B cell (primary cell): Measurements from ENCODE around the gene RADX. TPM values are rescaled to one million over a fixed set of nuclear protein-coding genes. Genes with fewer than 3 reads are reported as not detected.

Experiments
- ATAC-seq: fragments of 200-7000 bp; cut with Tn5 transposase; one replicate; pipeline ENCODE4 v1.10.0; 2021; ENCODE audit warnings: low read depth, mild to moderate bottlenecking, moderate number of reproducible peaks, moderate library complexity
- CTCF ChIA-PET: fragments of 350-600 bp; sonication (Branson Sonifier 250); formaldehyde crosslinking; loops from one replicate; lab custom pipeline; 2021; ENCODE audit warnings: antibody characterized with exemption, inconsistent platforms; lab: Charles Lee
- POLR2A ChIA-PET: fragments of 350-600 bp; sonication (Branson Sonifier 250); formaldehyde crosslinking; loops from one replicate; lab custom pipeline; 2021; ENCODE audit warnings: antibody characterized with exemption; lab: Charles Lee
- DNase-seq: peaks from one replicate; pipeline ENCODE4 v3.0.0; 2013
- H2AFZ ChIP-seq: 2 replicates; pipeline ENCODE4 v1.6.1; 2012; ENCODE audit warnings: mild to moderate bottlenecking, low read depth, low read length; ENCODE audit not compliant: insufficient read depth, poor library complexity, severe bottlenecking
- H3K27ac ChIP-seq, 2 donors: 1 replicate in 1 of 2; 2 replicates in 1 of 2; pipeline ENCODE4 v1.5.1; 2012 to 2013; ENCODE audit warnings: low read length in 2 of 2, mild to moderate bottlenecking in 2 of 2, moderate library complexity in 1 of 2
- H3K27me3 ChIP-seq, 4 experiments: fragments of 200-600 bp in 1 of 4; sonication (generic) in 1 of 4; replicated peaks in 1 of 4; 1 replicate in 2 of 4; 2 replicates in 2 of 4; pipeline versions ENCODE4 v1.6.1 to v1.7.0; 2013 to 2016; ENCODE audit warnings: low read length in 3 of 4, mild to moderate bottlenecking in 2 of 4, mixed read lengths in 1 of 4, moderate library complexity in 1 of 4; ENCODE audit not compliant: insufficient read depth in 4 of 4, control insufficient read depth in 3 of 4; ENCODE audit errors: control extremely low read depth in 1 of 4
- H3K36me3 ChIP-seq, 2 experiments: replicated peaks in 1 of 2; 1 replicate in 1 of 2; 2 replicates in 1 of 2; pipeline versions ENCODE4 v1.6.1 to v1.7.1; 2013; ENCODE audit warnings: low read length in 1 of 2; ENCODE audit not compliant: insufficient read depth in 2 of 2, control insufficient read depth in 1 of 2; ENCODE audit errors: control extremely low read depth in 1 of 2, extremely low read depth in 1 of 2
- H3K4me1 ChIP-seq, 2 donors: fragments of 200-600 bp in 1 of 2; sonication (generic) in 1 of 2; 1 replicate in 1 of 2; 2 replicates in 1 of 2; pipeline versions ENCODE4 v1.5.1 to v1.6.1; 2013 to 2017; ENCODE audit warnings: low read length in 2 of 2; ENCODE audit not compliant: control insufficient read depth in 2 of 2, insufficient read depth in 2 of 2
- H3K4me2 ChIP-seq: replicated peaks from 2 replicates; pipeline ENCODE3; 2012; ENCODE audit warnings: mild to moderate bottlenecking, low read depth, low read length; ENCODE audit not compliant: poor library complexity, severe bottlenecking
- H3K4me3 ChIP-seq, 5 experiments: fragments of 200-600 bp in 1 of 5; sonication (generic) in 1 of 5; 1 replicate in 3 of 5; 2 replicates in 2 of 5; pipeline versions ENCODE4 v1.5.1 to v1.7.0; 2011 to 2016; ENCODE audit warnings: low read length in 4 of 5, mild to moderate bottlenecking in 4 of 5, low read depth in 2 of 5, control low read depth in 1 of 5, moderate library complexity in 1 of 5; ENCODE audit not compliant: insufficient read depth in 1 of 5; ENCODE audit errors: control extremely low read depth in 1 of 5, extremely low read depth in 1 of 5
- H3K79me2 ChIP-seq: fragments of 200-600 bp; sonication (generic); one replicate; pipeline ENCODE4 v1.6.0; 2016; ENCODE audit warnings: low read length; ENCODE audit not compliant: control insufficient read depth, insufficient read depth
- H3K9ac ChIP-seq: fragments of 200-600 bp; sonication (generic); 2 replicates; pipeline ENCODE4 v1.6.1; 2017; ENCODE audit warnings: mild to moderate bottlenecking, low read length, moderate library complexity
- H3K9me3 ChIP-seq, 3 donors: one replicate each; pipeline versions ENCODE4 v1.6.1 to v1.7.1; 2013; ENCODE audit warnings: low read length in 2 of 3; ENCODE audit not compliant: control insufficient read depth in 2 of 3, insufficient read depth in 1 of 3; ENCODE audit errors: control extremely low read depth in 1 of 3
- H4K20me1 ChIP-seq: 2 replicates; pipeline ENCODE4 v1.6.0; 2012; ENCODE audit warnings: mild to moderate bottlenecking, low read length; ENCODE audit not compliant: insufficient read depth, control insufficient read depth, poor library complexity, severe bottlenecking
- H3K27ac Mint-ChIP-seq: one replicate; pipeline ENCODE4 v1.8.0; 2021; ENCODE audit warnings: mixed read lengths
- H3K27me3 Mint-ChIP-seq: one replicate; pipeline ENCODE4 v1.8.0; 2021; ENCODE audit warnings: mixed read lengths
- H3K4me1 Mint-ChIP-seq: one replicate; pipeline ENCODE4 v1.8.0; 2021; ENCODE audit warnings: mixed read lengths
- H3K4me3 Mint-ChIP-seq: one replicate; pipeline ENCODE4 v1.8.0; 2021; ENCODE audit warnings: mixed read lengths
- H3K9me3 Mint-ChIP-seq: one replicate; pipeline ENCODE4 v1.8.0; 2022; ENCODE audit warnings: mixed read lengths; ENCODE audit not compliant: insufficient read depth
- CTCF ChIP-seq: fragments of 200-600 bp; IDR thresholded peaks from one replicate; pipeline ENCODE4 v1.8.0; 2022; ENCODE audit warnings: antibody characterized with exemption, mild to moderate bottlenecking
- EZH2 ChIP-seq: IDR thresholded peaks from 2 replicates; pipeline ENCODE4 v1.6.1; 2012; ENCODE audit warnings: borderline replicate concordance, low read depth, mild to moderate bottlenecking, moderate library complexity, low read length; ENCODE audit not compliant: insufficient read depth, poor library complexity, severe bottlenecking
- WGBS: methylation state at CpG from one replicate; pipeline ENCODE4 v1.1.5; 2013; ENCODE audit warnings: missing lambda C conversion rate; ENCODE audit not compliant: insufficient coverage; 5-methylcytosine and 5-hydroxymethylcytosine counted together
- intact Hi-C: fragments of 100-400 bp; cut with micrococcal nuclease; formaldehyde crosslinking; loops from one replicate; pipeline ENCODE4 v1.10.0; 2022
- polyA plus RNA-seq: library from polyadenylated mRNA; depleted of rRNA; stranded (reverse); fragments of >200 nt; gene quantifications from 2 replicates; pipeline ENCODE4 v1.2.3, GENCODE V29; 2012
- total RNA-seq, 2 donors: library from RNA; stranded (reverse); fragments of 120-200 nt in 1 of 2; gene quantifications; 1 replicate in 1 of 2; 2 replicates in 1 of 2; pipeline versions ENCODE4 v1.2.3 to v1.2.4, GENCODE V29; 2013 to 2022

The RADX gene
- total and polyA plus RNA-seq, 2 donors (not counting 1 experiment from before 2014, with no cell fraction given), result 7.9 to 15.3 TPM

GRCh38 chrX:106716004-106716403 lies 104.2 kb downstream of the RADX start:
- ChIA-PET POLR2A (no interaction called here), CTCF (no interaction called here)
- Mint-ChIP-seq H3K4me3 (no peak overlapping the region), H3K4me1 (no peaks in the 10 kb centered on the region), H3K9me3 (no peaks in the 10 kb centered on the region), H3K27me3 (no peaks in the 10 kb centered on the region), H3K27ac (no peak overlapping the region)
- ATAC-seq (no peak), DNase-seq (no peak)
- Histone ChIP-seq H3K9me3 (no peaks in the 10 kb centered on the region), H3K9ac (no peak overlapping the region), H3K79me2 (no peaks in the 10 kb centered on the region), H4K20me1 (no peaks in the 10 kb centered on the region), H3K4me2 (no peak overlapping the region), H2AFZ (no peak overlapping the region), H3K4me3 (no peak overlapping the region), H3K27me3 (no peaks in the 10 kb centered on the region), H3K4me1 (no peaks in the 10 kb centered on the region), H3K27ac (no peak overlapping the region), H3K36me3 (no peaks in the 10 kb centered on the region)
- WGBS, result no CpG with 5 or more reads among the region's 1 CpG
- intact Hi-C loops, result no loop called here
- TF ChIP-seq EZH2, result no peak
- TF ChIP-seq CTCF, result no peak

DNA sequence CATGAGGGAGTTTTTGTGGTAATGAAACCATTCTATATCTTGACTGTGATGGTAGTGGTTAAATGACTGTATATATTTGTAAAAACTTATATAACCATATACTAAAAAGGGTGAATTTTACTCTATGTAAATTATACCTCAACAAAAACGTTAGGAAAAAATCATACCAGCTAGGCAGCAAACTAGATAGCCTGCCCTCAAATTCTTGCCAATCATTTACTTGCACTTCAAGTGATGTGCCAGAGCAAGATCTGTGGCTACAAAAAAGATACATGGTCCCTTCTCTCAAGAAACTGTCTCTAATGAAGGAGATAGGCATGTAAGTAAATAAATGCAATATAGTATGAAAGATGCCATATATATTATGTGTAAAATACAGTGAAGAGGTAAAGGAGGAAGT lies 104.7 kb downstream of the RADX start:
- Mint-ChIP-seq H3K27me3 (no peaks in the 10 kb centered on the region), H3K27ac (no peak overlapping the region), H3K4me1 (no peaks in the 10 kb centered on the region), H3K4me3 (no peak overlapping the region), H3K9me3 (no peaks in the 10 kb centered on the region)
- intact Hi-C loops, result no loop called here
- H3K27me3 ChIP-seq, result no peaks in the 10 kb centered on the region
- no peak for ATAC-seq
- no peak overlapping the region for H3K27ac ChIP-seq
- H3K9ac ChIP-seq, result no peak overlapping the region
- no CpG with 5 or more reads among the region's 1 CpG for WGBS
- DNase-seq, result no peak
- no peaks in the 10 kb centered on the region for H3K4me1 ChIP-seq
- CTCF ChIA-PET, result no interaction called here
- H3K4me2 ChIP-seq, result no peak overlapping the region
- no peaks in the 10 kb centered on the region for H3K9me3 ChIP-seq
- no peak overlapping the region for H2AFZ ChIP-seq
- H3K4me3 ChIP-seq, result no peak overlapping the region
- no peaks in the 10 kb centered on the region for H3K79me2 ChIP-seq
- no peaks in the 10 kb centered on the region for H4K20me1 ChIP-seq
- TF ChIP-seq CTCF (no peak), EZH2 (no peak)
- no peaks in the 10 kb centered on the region for H3K36me3 ChIP-seq
- POLR2A ChIA-PET, result no interaction called here
